Neural crest cell (in vitro differentiated cells): ENCODE results near the gene FN1. TPM values are rescaled to one million over a fixed set of nuclear protein-coding genes. Genes with fewer than 3 reads are reported as not detected.

Experiments
- DNase-seq: peaks from one replicate; pipeline ENCODE4 v3.0.0; 2021; ENCODE audit warnings: low read depth, mixed read lengths, low spot score
- H3K27ac Mint-ChIP-seq: one replicate; pipeline ENCODE4 v1.8.0; 2021; ENCODE audit warnings: mild to moderate bottlenecking, mixed read lengths; ENCODE audit not compliant: unreplicated experiment
- H3K27me3 Mint-ChIP-seq: 2 replicates; pipeline ENCODE4 v1.8.0; 2021; ENCODE audit warnings: low read depth, mild to moderate bottlenecking, mixed read lengths
- H3K36me3 Mint-ChIP-seq: 2 replicates; pipeline ENCODE4 v1.8.0; 2021; ENCODE audit warnings: low read depth, mild to moderate bottlenecking, mixed read lengths
- H3K4me1 Mint-ChIP-seq: 2 replicates; pipeline ENCODE4 v1.8.0; 2021; ENCODE audit warnings: mixed read lengths
- H3K4me3 Mint-ChIP-seq: one replicate; pipeline ENCODE4 v1.8.0; 2021; ENCODE audit warnings: mild to moderate bottlenecking, mixed read lengths
- H3K9me3 Mint-ChIP-seq: 2 replicates; pipeline ENCODE4 v1.8.0; 2021; ENCODE audit warnings: mixed read lengths
- total RNA-seq: library from RNA; stranded (reverse); gene quantifications from 2 replicates; pipeline ENCODE4 v1.2.1, GENCODE V29; 2021
- TF ChIP-seq, protein P1 (sequence below): fragments of 200-600 bp; sonication (generic); conservative IDR thresholded peaks from 2 replicates; pipeline ENCODE4 v1.5.0; 2021; ENCODE audit warnings: antibody characterized with exemption, mild to moderate bottlenecking

Gene FN1
- total RNA-seq, 1 donor from 2014 or later = 103 TPM

- no peaks in the 10 kb centered on the region for H3K27me3 Mint-ChIP-seq
- H3K4me3 Mint-ChIP-seq = no peak overlapping the region
- H3K36me3 Mint-ChIP-seq = peaks cover 27% of the 10 kb centered on the region
- H3K9me3 Mint-ChIP-seq = no peaks in the 10 kb centered on the region
- H3K4me1 Mint-ChIP-seq = no peaks in the 10 kb centered on the region
- TF ChIP-seq, protein P1, sequence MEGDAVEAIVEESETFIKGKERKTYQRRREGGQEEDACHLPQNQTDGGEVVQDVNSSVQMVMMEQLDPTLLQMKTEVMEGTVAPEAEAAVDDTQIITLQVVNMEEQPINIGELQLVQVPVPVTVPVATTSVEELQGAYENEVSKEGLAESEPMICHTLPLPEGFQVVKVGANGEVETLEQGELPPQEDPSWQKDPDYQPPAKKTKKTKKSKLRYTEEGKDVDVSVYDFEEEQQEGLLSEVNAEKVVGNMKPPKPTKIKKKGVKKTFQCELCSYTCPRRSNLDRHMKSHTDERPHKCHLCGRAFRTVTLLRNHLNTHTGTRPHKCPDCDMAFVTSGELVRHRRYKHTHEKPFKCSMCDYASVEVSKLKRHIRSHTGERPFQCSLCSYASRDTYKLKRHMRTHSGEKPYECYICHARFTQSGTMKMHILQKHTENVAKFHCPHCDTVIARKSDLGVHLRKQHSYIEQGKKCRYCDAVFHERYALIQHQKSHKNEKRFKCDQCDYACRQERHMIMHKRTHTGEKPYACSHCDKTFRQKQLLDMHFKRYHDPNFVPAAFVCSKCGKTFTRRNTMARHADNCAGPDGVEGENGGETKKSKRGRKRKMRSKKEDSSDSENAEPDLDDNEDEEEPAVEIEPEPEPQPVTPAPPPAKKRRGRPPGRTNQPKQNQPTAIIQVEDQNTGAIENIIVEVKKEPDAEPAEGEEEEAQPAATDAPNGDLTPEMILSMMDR = no peak
- no peak for DNase-seq
- peak overlapping the region; percentile 67 for H3K27ac Mint-ChIP-seq
These were observed 55.2 kb downstream of the FN1 start for GRCh38 chr2:215380699-215381098.

GRCh38 chr2:215379948-215380347, 55.9 kb downstream of the FN1 start:
- TF ChIP-seq, protein P1 = no peak
- DNase-seq = no peak
- no peaks in the 10 kb centered on the region for H3K4me1 Mint-ChIP-seq
- no peaks in the 10 kb centered on the region for H3K27me3 Mint-ChIP-seq
- no peaks in the 10 kb centered on the region for H3K9me3 Mint-ChIP-seq
- peaks cover 27% of the 10 kb centered on the region for H3K36me3 Mint-ChIP-seq
- no peak overlapping the region for H3K4me3 Mint-ChIP-seq
- H3K27ac Mint-ChIP-seq = no peak overlapping the region

- no peak overlapping the region for H3K27ac Mint-ChIP-seq
- TF ChIP-seq, protein P1 = no peak
- H3K27me3 Mint-ChIP-seq = no peaks in the 10 kb centered on the region
These were observed 56.8 kb downstream of the FN1 start for GRCh38 chr2:215379039-215379438.

GRCh38 chr2:215378045-215378444, 57.8 kb downstream of the FN1 start:
- H3K9me3 Mint-ChIP-seq = no peaks in the 10 kb centered on the region
- no peak overlapping the region for H3K4me3 Mint-ChIP-seq
- H3K27me3 Mint-ChIP-seq = no peaks in the 10 kb centered on the region
- no peak for DNase-seq
- H3K4me1 Mint-ChIP-seq = no peaks in the 10 kb centered on the region
- peaks cover 37% of the 10 kb centered on the region for H3K36me3 Mint-ChIP-seq
- no peak overlapping the region for H3K27ac Mint-ChIP-seq
- TF ChIP-seq, protein P1 = no peak

More at GRCh38 chr2:215379039-215379438, 56.8 kb downstream of the FN1 start:
- H3K9me3 Mint-ChIP-seq = no peaks in the 10 kb centered on the region
- no peaks in the 10 kb centered on the region for H3K4me1 Mint-ChIP-seq
- no peak for DNase-seq
- H3K4me3 Mint-ChIP-seq = no peak overlapping the region
- peaks cover 36% of the 10 kb centered on the region for H3K36me3 Mint-ChIP-seq

DNA sequence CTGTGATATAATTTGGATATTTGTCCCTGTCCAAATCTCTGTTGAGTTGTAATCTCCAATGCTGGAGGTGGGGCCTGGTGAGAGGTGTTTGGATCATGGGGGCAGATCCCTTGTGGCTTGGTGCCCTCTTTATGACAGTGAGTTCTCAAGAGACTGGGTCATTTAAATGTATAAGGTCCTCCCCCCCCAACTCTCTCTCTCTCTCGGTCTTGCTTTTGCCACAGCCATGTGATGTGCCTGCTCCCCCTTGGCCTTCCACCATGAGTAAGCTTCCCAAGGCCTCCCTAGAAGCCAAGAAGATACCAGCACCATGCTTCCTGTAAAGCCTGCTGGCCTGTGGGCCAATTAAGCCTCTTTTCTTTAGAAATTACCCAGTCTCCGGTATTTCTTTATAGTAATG, 58.6 kb downstream of the FN1 start:
- Mint-ChIP-seq H3K4me3 (no peak overlapping the region), H3K27ac (no peak overlapping the region), H3K36me3 (peaks cover 33% of the 10 kb centered on the region), H3K9me3 (no peaks in the 10 kb centered on the region), H3K27me3 (no peaks in the 10 kb centered on the region), H3K4me1 (no peaks in the 10 kb centered on the region)
- TF ChIP-seq, protein P1 = no peak
- no peak for DNase-seq
